Measurements from ENCODE around the gene RHD. TPM values are rescaled to one million over a fixed set of nuclear protein-coding genes. Genes with fewer than 3 reads are reported as not detected.

RHD gene
- polyA plus RNA-seq, 3 donors: 0.53 TPM; not detected in 2

GRCh38 chr1:25247024-25247828 is 25.1 kb upstream of the RHD start, which contains the start of gene RSRP1:
RSRP1 (minus strand) TSS chr1:25247454; CDS start chr1:25246963, 491 bp downstream.
- Histone ChIP-seq H2AFZ (ENCODE audit: insufficient read depth, low read depth, low read length, poor library complexity, severe bottlenecking) (peak within 1 kb of the TSS; percentile 98), H3K4me1 (ENCODE audit: control insufficient read depth in 1 of 2, insufficient read depth in 2 of 2, low read length in 2 of 2) (peaks cover 28 to 46% of the 10 kb centered on the region in 2 donors), H3K4me2 (replicated peaks; ENCODE audit: extremely low read depth, low read length, poor library complexity, severe bottlenecking) (peak within 1 kb of the TSS; percentile 94), H3K79me2 (ENCODE audit: insufficient read depth, low read length) (peaks cover 51% of the 10 kb centered on the region), H3K9ac (ENCODE audit: insufficient read depth, low read length, poor library complexity, severe bottlenecking) (peak within 1 kb of the TSS; percentile 92), H3K36me3 (replicated peaks in 1 of 2; ENCODE audit: control insufficient read depth in 1 of 2, insufficient read depth in 2 of 2, low read length in 2 of 2) (peaks cover 34 to 38% of the 10 kb centered on the region in 2 donors), H3K9me3 (replicated peaks in 1 of 2; ENCODE audit: control insufficient read depth in 1 of 2, insufficient read depth in 1 of 2, low read length in 2 of 2) (no peaks in the 10 kb centered on the region), H3K27ac (ENCODE audit: low read depth in 1 of 2, low read length in 2 of 2) (peak within 1 kb of the TSS; percentile 98), H4K20me1 (ENCODE audit: insufficient read depth, low read length) (peaks cover 47% of the 10 kb centered on the region), H3K27me3 (ENCODE audit: control insufficient read depth in 2 of 2, insufficient read depth in 2 of 2, low read length in 2 of 2) (no peaks in the 10 kb centered on the region), H3K4me3 (replicated peaks in 1 of 3; ENCODE audit: low read depth in 2 of 3, low read length in 3 of 3) (peak within 1 kb of the TSS; percentile 57 to 99 (median 85))
- peaks cover 36% of the 10 kb centered on the region for H3K4me1 Mint-ChIP-seq
- H3K9me3 Mint-ChIP-seq: peaks cover 0 to 5% (median 0%) of the 10 kb centered on the region in 7 donors
- H3K27ac Mint-ChIP-seq: peak within 1 kb of the TSS; percentile 98 to 100 (median 99)
- peak within 1 kb of the TSS; percentile 96 to 98 for H3K4me3 Mint-ChIP-seq
- TF ChIP-seq, protein P1, sequence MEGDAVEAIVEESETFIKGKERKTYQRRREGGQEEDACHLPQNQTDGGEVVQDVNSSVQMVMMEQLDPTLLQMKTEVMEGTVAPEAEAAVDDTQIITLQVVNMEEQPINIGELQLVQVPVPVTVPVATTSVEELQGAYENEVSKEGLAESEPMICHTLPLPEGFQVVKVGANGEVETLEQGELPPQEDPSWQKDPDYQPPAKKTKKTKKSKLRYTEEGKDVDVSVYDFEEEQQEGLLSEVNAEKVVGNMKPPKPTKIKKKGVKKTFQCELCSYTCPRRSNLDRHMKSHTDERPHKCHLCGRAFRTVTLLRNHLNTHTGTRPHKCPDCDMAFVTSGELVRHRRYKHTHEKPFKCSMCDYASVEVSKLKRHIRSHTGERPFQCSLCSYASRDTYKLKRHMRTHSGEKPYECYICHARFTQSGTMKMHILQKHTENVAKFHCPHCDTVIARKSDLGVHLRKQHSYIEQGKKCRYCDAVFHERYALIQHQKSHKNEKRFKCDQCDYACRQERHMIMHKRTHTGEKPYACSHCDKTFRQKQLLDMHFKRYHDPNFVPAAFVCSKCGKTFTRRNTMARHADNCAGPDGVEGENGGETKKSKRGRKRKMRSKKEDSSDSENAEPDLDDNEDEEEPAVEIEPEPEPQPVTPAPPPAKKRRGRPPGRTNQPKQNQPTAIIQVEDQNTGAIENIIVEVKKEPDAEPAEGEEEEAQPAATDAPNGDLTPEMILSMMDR (IDR thresholded peaks at IDR 0.05): no peak
- intact Hi-C loops (cut with micrococcal nuclease): loop anchor here in 1 of 2 donors (5.0 kb wide), 1 partner anchor 90 kb away; the partner anchor contains the start of gene TMEM50A
- DNase-seq: peak; percentile 98
- peaks cover 0 to 5% (median 0%) of the 10 kb centered on the region in 3 donors for H3K27me3 Mint-ChIP-seq (ENCODE audit: low read depth in 3 of 3)
- WGBS (ENCODE audit: insufficient coverage): under 1% methylated on average over 78 of the region's 79 CpGs
- H3K36me3 Mint-ChIP-seq: peaks cover 46 to 48% of the 10 kb centered on the region in 2 donors

DNA sequence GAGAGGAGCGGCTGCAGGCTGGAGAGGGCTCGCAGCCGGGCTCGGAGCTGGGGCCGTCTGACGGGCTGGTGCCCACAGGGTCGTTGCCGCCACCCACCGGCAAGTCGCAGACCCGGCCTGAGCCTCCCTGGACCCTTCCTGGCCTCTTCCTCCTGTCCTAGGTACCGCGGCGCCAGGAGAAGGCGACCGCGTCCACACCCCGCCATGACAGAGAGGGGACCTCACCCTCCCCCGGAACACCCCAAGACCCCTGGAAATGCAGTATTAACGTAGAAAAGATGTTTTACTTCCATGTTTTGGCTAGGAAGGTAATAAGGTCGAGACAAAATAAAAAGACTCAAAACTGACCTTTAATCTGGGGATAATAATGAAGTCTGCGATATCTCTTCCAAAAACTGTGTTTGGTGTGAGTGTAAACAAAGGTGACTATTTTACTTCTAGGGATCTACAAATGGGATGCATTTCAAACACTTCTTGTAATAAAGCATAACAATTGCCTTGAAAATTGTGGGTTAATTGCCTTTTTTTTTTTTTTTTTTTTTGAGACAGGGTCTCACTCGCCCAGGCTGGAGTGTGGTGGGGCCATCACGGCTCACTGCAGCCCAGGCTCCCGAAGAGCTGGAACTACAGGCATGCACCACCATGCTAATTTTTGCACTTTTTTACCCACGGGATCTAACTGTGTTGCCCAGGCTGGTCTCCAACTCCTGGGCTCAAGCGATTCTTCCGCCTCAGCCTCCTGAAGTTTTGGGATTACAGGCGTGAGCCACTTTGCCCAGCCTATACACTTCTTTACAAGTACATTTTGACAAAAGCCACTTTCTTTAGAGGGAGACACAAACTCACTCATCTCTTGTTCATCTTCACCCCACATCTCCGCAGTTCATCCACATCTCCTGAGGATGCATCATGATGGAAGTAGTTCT is 24.2 kb upstream of the RHD start:
- Mint-ChIP-seq H3K9me3 (peaks cover 0 to 5% (median 0%) of the 10 kb centered on the region in 7 donors), H3K27ac (peak overlapping the region; percentile 80 to 100 (median 99)), H3K4me1 (peaks cover 34% of the 10 kb centered on the region), H3K4me3 (peak overlapping the region; percentile 96 to 98), H3K27me3 (ENCODE audit: low read depth in 3 of 3) (peaks cover 0 to 5% (median 0%) of the 10 kb centered on the region in 3 donors), H3K36me3 (peaks cover 38 to 41% of the 10 kb centered on the region in 2 donors)
- intact Hi-C loops (cut with micrococcal nuclease): loop anchor here in 1 of 2 donors (5.0 kb wide), 1 partner anchor 89 kb away; the partner anchor contains the start of gene TMEM50A
- H3K4me1 ChIP-seq (ENCODE audit: control insufficient read depth in 1 of 2, insufficient read depth in 2 of 2, low read length in 2 of 2): peaks cover 28 to 38% of the 10 kb centered on the region in 2 donors
- WGBS (ENCODE audit: insufficient coverage): 30% methylated on average over 17 of the region's 30 CpGs
- H3K27me3 ChIP-seq (ENCODE audit: control insufficient read depth in 2 of 2, insufficient read depth in 2 of 2, low read length in 2 of 2): no peaks in the 10 kb centered on the region
- peaks cover 42% of the 10 kb centered on the region for H3K79me2 ChIP-seq (ENCODE audit: insufficient read depth, low read length)
- TF ChIP-seq, protein P1 (IDR thresholded peaks at IDR 0.05): no peak
- H2AFZ ChIP-seq (ENCODE audit: insufficient read depth, low read depth, low read length, poor library complexity, severe bottlenecking): peak overlapping the region; percentile 98
- peak overlapping the region; percentile 57 to 99 (median 85) for H3K4me3 ChIP-seq (replicated peaks in 1 of 3; ENCODE audit: low read depth in 2 of 3, low read length in 3 of 3)
- H3K27ac ChIP-seq (ENCODE audit: low read depth in 1 of 2, low read length in 2 of 2): peak overlapping the region; percentile 98
- no peak for DNase-seq
- H3K9me3 ChIP-seq (replicated peaks in 1 of 2; ENCODE audit: control insufficient read depth in 1 of 2, insufficient read depth in 1 of 2, low read length in 2 of 2): no peaks in the 10 kb centered on the region
- H3K36me3 ChIP-seq (replicated peaks in 1 of 2; ENCODE audit: control insufficient read depth in 1 of 2, insufficient read depth in 2 of 2, low read length in 2 of 2): peaks cover 25 to 31% of the 10 kb centered on the region in 2 donors
- peak overlapping the region; percentile 94 for H3K4me2 ChIP-seq (replicated peaks; ENCODE audit: extremely low read depth, low read length, poor library complexity, severe bottlenecking)
- H4K20me1 ChIP-seq (ENCODE audit: insufficient read depth, low read length): peaks cover 47% of the 10 kb centered on the region
- peak overlapping the region; percentile 92 for H3K9ac ChIP-seq (ENCODE audit: insufficient read depth, low read length, poor library complexity, severe bottlenecking)

Measured in CD14-positive monocyte (primary cell).